Fibroblast of skin of right biceps (primary cell): Measurements from ENCODE around the gene TMEM132D.
"Not testable (repeated sequence)": the region's sequence is repeated elsewhere in the genome, so short reads cannot be mapped to it uniquely, and the experiment has no call there.

Source experiments
- DNase-seq: peaks from one replicate; pipeline ENCODE4 v3.0.0-alpha.2; 2013

TMEM132D gene

DNA sequence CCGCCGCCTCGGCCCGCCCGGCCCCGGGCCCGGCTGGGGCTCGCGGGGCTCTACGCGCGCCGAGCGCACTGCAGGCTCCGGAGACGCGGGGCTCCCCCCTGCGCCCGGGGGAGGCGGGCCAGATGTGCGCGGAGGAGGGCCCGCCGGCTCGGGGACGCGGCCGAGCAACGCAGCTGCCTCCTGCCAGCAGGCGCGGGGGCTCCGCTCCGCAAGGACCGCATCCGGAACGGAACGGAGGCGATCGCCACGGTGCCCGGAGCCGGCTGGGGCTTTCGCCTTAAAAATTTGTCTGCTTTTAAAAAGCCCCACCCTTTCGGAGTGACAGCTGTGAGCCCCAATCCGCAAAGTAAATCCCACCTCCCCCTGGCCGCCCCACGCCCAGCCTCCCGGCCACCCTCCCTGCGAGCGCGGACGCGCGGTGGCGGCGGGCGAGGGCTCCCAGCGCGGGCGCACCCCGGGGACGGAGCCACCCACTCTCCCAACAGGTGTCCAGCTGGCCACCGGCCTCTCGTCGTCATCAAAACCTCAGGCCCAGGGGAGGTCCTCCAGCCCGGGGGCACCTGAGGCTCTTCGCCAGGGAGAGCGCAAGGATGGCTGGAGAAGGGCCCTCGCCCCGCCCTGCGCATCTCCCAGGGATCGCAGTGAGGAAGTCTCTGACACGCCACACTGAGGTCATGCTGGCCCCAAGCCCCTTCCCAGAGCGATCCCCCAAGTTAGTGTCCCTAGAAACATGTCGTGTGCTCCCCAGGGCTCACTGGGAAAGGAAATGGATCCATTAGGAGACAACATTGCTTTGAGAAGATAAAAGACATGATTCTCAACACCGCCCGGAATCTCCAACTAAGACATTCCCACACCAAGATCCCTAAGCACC is at the start of gene TMEM132D:
TMEM132D (minus strand) TSS at position 70 of the 874 bp plus-strand sequence.
- peak; percentile 23 for DNase-seq

DNA sequence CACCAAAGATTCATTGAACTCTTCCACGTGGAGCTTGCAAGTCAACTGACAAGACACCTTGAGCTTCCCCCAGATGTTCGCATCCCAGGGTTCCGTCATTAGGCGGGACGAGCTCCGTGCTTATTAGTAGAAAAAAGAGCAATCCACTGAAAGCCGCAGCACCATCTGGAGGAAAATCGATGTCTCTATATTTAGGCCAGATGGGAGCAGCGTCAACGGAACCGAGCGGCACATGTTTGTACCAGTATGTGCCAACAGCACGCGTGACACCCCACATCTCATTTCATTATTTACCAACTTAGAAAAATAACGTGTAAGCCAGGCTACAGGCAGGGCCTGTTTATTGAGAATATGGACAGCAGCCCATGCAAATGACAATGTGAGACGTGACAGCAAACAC is 45.8 kb upstream of the TMEM132D start:
- no peak for DNase-seq

DNA sequence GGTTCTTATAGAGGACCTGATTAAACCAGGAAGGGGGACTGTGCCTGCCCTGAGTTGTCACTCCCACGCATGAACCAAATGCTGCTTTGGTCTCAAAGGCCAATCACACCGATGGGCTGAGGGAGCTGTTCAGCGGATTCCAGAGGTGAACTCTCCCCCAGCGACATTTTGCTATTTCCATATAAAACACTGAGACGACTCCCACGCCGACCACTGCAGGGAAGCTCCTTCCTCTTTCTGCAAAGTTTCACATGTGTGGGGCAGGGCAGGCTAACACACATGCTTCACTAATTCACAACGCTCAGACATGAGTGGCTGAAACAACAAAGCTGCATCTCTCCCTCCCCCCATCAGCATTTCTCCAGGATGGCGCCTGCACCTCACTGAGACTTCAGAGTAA is 37.8 kb upstream of the TMEM132D start:
- DNase-seq = no peak

DNA sequence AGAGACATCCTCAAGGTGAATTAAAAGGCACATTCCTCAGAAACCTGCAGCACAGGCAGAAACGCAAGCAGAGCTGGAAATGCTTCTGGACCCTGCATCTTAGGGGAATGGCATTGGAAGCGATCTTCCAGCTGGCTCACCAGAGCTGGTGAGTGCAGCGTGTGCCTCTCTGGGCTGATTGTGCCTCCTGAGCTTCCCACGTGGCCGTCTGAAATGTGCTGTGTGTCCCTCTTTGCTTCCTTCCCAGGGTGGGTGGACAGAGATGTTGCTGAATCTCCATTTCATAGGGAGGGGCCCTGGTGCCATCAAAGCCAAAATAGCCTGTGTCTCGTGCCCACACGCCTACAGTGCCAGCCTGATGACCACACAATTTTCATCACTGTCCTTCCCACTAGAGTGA is 34.3 kb upstream of the TMEM132D start:
- DNase-seq = no peak

DNA sequence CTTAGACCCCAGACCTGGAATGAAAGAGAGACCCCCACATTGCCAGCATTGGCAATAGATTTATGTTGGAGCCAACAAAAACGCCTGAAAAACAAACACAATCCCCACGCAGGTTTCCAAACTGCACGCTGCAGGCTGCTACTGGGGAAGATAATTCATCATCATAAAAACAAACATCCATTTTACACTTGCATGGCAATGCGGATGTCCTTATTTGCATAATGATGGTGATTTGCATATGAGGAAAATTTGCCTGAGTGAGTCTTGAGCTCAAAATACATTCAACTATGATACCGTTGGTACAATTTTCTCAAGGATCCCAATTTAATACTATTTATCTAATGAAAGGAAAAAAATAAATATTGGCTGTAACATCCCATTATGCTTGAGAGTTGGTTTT is 33.6 kb upstream of the TMEM132D start:
- no peak for DNase-seq

DNA sequence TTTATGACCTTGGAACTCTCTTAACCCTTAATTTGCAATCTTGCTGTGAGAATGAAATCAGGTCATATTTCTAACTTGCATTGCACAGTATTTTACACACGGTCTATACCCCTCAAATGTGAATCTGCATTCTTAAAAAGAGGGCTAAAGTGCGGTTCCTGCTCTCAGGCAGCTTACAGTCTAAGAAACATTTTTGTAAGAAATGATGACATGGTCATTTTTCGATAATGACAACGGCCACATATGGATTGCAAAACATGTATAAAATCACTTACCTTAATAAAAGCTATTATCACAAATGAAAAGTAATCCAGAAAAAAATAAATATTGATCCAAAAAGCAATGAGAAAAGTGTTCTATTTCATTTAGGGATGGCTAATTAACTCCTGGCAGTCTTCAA is 24.8 kb upstream of the TMEM132D start:
- no peak for DNase-seq

DNA sequence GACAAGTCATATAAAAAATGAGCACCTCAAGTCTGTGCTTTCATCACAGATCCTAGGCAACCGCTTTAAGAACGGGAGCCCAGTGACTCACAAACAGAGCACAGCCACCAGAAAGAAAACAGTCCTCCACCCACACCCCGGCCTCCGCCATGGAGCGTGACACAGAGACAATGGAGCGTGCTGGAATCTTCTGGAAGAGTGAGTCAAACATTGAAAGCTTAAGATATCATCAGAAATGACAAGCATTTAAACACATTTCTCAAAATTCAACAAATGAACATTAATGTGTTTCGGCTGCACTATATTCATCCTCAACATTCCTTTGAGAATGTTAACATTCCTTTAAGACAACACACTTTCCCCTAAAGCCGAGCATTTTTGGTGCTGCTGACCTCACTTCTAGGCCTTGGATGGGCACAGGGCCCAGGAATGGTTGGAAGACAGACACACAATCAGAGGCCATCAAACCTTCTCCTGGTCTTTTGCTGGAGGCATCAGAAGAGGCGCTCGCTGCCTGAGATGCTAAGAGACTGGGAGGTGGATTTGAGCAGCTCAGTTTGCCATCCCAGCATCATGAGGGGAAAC is 23.6 kb upstream of the TMEM132D start:
- peak; percentile 83 for DNase-seq

DNA sequence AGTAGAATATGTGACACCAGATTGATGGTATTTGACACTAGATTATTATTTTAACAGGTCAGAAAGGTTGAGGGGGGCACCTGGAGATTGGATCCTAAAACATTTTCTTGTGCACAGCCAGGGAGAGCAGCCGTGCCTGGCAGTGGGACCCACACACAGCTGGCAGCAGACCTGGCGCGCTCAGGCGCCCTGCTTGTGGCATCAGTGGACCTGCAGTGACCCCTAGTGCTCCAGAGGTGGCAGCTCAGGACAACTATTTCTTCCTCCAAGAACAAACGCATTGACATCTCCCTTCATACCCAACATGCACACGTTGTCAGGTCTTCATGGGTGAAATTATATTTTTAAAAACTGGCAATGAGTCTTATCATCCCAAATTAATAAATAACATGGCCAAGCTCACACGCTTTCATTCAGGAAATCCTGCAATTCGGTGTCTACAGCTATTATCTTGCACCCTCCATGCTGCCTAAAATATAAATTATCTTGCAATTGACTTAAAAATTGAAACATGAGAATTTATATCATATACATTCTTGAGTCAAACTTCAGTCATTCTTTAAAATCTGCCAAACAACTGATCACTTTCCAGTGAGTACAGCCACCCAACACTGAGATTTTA is 7.7 kb upstream of the TMEM132D start:
- peak; percentile 45 for DNase-seq

DNA sequence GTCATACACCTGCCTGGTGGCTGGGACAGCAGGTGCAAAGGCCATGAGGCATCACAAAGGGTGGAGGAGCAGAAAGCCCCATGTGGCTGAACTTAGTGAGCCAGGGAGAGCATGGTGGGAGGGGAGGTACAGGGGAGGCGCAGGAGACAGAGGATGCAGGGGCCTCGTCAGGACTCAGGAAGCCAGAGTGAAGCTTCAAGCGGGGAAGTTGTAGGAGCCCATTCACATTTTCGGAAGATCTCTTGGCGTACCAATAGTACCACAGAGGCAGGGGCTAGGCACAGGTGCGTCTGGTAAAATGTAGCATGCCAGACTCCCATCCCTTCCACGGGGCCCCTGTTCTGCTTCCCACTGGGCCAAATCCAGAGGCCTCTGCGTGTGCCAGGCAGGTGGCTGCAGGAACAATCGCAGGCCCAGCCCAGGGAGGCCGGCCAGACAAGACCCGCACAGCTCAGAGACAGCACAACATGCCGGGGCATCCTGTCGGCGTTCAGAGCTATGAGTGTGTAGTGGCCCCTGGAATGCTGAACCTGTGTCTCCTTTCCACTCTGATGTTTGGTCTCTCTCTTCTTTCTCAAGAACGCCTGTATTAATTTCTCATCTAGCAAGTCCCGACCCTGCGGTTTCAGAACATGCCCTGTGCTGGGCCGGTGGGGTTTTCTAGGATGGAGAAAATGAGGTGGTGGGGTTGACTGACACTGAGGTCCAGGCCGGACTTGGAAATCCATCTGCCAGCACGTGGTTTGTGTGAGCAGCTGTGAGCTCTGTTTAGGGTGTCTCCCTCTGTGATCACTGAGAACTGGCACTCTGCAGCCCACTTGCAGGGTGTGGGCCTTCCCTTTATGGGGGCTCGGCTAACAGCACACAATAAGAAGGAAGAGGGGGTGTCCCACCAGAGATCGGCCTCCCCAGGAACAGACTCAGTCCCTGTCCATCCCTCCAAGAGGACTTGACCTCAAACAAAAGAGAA is 5.5 kb upstream of the TMEM132D start:
- no peak for DNase-seq

DNA sequence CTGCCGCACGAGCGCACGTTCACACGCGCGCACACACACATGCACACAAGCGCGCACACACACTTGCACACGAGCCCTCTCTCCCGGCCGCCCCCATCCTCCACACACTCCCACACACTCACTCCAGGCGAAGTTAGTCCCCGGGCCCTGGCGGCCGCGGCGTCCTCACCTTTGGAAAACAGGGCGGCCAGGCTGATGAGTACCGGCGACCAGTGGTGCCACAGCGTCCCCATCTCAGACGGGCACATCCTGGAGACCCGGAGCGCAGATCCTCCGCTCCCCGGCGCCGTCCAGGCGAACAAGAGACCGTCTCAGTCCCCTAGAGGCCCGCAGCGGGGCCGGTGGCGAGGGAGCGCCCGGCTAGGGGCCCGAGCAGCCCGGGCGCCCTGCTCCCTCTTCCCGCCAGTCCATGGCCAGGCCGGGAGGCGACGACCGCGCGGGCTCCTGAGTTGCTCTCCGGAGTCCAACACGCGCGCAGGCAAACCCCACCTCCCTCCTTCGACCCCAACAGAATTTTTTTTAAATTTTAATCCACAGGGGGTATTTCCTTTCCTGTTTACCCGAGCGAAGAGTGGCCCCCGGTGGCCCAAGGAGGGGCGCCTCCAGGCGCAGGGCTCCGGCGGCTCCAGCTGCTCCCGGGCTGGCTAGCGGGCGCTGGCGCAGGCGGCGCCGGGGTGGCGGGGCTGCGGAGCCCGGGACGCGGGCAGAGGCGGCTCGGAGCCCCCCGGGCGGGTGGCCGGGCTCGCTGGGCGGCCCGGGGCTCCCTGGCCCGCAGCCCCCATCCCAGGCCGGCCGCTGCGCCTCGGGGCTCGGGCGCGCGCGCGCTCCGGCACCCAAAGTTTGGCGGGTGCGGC is 506 bp downstream of the TMEM132D start:
- DNase-seq = no peak

DNA sequence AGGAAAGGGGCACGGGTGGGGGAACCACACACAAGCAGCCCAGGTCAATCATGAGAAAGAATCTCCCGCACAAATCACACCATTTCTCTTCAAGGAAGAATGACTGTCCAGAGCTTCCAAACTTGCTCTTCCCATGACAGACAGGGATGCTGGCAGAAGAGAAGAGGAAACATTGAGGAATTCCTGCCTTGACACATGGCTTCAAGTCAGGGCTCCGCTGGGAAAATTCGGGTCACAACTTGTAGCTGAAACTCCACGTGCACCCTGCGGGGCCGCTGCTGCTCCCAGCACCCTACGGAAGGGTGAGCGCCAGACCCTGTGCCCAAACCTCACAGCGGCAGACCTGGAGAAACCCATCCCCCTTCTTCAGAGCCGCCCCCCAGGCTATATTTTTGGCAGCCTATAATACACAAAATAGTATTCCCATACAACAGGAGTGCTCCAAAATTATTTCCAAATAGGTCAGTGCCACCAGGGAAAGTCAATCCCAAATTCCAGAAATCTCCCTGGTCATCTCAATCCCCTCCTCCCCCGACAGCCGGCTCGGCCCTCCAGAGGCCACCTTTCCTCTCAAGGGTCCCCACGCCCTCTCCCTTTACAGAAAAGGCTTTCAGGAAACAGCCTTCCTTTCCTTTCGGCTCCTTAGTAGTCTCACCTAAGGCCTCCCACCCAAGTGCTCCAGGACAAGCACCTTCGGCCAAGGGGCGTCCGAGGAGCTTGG is 1.3 kb downstream of the TMEM132D start:
- no peak for DNase-seq

DNA sequence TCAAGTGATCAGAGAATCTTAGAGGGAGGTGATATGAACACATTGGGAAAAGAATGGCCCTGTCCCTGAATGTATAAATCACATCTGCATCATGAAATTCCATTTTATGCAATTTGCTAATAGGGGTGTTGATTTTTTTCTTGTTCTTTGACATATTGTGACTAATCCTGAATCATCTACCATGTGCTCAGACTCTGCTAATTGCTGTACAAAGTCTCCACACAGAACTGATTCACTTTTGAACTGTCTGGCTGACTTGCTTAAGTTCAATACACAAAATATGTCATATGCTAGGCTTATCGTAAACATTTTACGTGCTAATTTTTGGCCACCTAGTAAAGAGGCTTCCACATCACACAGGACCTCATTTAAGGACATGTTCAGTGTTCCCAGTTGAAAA is 2.6 kb downstream of the TMEM132D start:
- DNase-seq = peak; percentile 58

DNA sequence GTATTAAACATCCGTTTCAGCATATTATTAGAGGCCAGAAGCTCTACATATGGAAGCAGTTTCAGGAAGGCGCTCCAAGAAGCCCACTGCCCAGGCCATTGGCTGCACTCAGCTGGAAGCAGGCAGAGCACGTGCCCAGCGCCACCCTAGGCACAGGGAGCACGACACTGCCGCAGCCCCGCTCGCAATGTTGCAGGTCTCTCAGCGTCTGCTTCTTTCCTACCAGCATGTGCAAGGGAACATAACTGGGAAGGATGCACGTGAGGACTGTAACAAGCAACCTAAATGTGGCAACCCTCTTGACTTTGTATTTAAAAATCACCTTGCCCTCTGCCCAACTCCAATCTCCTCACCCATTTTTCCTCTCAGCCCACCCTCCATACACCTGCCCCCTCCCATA is 3.5 kb downstream of the TMEM132D start:
- no peak for DNase-seq

DNA sequence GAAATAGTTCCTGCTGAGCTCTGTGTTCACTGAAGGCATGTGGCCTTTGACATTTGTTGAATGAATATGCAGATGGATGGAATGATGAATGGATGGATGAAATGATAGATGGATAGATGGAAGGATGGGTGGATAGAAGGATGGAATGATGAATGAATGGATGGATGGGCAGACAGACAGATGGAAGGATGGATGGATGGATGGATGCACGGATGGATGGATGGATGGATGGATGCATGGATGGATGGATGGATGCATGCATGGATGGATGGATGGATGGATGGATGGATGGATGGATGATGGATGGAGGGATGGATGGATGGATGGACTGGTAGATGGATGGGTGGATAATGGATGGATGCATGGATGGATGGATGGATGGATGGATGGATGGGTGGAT is 4.8 kb downstream of the TMEM132D start:
- DNase-seq = not testable (repeated sequence)

DNA sequence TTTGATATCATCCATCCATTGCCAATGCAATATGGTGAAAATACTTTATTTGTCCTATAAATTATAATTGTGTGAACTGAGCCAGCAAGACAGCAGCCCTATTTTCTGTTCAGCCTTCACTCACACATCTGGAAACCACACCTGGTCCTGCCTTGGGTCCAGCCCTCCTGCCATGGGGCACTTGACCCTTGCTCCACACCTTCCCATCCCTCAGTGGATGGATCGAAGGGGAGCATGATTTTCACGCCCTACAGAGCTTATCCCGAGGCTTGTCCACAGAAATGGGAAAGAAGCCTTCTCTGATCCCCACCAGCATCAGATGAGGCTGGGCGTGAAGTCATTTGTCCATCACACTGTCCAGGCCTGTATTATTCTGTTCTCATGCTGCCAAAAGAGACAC is 10.1 kb downstream of the TMEM132D start:
- no peak for DNase-seq

DNA sequence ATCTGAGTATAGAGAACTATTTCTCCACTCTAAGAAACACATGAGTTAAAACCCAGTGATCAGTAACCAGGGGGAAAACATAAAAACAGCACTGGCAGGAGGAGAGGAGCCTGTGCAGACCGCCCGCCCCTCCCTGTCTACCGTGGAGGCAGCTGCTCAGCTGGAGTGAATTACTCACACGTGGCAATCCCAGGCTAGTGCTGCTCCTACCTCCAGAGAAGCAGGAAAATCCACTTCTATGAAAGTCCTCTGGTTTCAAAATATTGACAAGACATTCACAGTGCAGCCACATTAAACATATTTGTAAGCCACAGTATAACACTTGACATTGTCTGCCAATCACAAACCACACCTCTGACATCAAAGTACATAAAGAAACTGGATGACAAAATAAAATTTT is 16.7 kb downstream of the TMEM132D start:
- DNase-seq = peak; percentile 36

DNA sequence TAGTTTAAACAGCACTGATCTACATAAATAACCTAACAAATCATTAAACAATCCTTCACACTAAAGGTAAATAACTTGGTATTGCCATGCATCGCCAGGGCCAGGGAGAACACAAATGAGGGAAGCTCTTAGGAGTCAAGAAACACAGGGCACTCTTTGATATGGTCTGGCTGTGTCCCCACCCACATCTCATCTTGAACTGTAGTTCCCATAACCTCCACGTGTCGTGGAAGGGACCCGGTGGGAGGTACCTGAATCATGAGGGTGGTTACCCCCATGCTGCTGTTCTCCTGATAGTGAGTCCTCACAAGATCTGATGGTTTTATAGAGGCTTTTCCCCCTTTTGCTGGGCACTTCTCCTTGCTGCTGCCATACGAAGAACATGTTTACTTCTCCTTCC is 17.3 kb downstream of the TMEM132D start:
- DNase-seq = no peak

DNA sequence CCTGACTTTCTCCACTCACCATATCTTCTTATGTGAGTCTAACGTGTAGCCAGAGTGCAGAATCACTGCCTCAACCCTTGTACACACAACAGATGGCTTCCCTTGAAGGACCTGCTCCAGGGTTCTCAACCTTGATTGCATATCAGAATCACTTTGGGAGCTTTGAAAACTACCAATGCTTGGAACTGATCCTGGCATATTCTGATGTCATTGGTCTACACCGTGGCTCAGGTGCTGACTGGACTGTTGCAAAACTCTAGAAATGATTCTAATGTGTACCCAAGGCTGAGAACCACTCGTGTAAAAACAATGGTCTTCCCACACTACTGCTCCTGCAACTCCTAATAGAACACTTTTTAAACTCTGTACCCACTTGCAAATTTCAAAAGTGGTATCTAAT is 18.5 kb downstream of the TMEM132D start:
- DNase-seq = no peak

DNA sequence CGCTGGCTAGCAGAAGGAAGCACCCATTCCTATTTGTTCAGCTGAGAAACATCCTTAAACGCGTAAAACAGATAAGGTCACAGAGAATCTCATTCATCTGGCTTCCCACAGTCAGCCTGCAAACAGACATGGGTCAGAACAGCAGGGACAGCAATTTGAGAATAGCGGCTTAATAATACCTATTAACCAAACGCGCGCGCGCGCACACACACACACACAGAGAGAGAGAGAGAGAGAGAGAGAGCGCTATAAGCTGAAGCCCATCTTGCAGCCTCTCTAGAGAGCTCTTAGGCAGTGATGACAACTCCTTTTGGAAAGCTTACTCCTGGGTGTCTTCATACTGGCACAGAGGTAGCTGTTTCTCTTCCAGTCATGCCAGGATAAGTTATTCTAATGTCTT is 26.4 kb downstream of the TMEM132D start:
- no peak for DNase-seq

DNA sequence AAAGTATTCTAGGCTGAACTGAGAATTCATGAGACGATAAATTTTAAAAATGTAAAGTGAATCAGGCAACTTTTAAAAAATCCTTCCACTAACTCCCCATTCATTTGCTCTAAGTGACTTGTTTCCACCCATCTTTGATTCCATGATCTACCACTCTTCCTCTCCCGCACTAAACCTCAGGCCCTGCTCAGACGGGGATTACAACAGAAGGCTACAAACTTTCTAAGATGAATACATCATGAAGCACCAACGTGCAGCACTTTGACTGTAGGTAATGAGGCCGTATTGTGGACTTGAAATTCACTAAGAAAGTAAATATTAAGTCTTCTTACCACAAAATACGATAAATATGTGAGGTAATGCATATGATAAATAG is 30.0 kb downstream of the TMEM132D start:
- DNase-seq = no peak

DNA sequence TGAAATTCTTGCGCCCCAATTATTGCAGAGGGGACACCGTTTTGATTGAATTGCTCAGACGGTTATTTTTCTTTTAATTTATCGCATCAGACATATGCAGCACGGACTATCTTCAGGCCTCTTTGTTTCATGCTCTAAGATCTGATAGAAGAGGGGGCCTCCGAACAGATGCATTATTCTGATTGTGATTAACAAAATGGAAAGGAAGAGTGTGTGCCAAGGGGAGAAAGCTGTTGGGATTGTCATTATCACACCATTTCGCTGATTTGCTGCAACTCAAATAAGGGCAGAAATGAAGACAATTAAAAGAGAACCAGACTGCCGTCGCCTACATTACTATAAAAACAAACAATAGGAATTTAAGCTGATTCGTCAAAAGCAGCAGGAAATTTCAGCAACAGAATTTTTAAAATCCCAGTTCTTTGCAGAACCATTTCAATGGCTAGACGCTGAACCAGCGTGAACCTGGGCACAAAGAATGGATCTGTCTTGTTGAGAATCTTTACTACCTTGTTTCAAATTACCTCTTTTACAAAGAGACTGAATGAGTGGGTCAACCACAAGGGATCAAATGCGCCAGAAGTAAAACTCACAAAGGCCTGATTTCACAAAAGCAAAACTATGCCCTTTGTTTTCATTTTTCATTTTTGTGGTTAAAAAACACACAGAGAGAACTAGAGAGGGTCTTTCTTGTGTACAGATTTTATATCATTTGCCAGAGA is 30.6 kb downstream of the TMEM132D start:
- DNase-seq = no peak
